Superior temporal gyrus (tissue), 1 donor: ENCODE measurements around the gene ZNF366.

Source experiments
- DNase-seq: peaks from one replicate; pipeline ENCODE4 v3.0.0-alpha.2; 2016; ENCODE audit errors: extremely low spot score

The ZNF366 gene

GRCh38 chr5:72518001-72518683 is 10.9 kb upstream of the ZNF366 start:
- no peak for DNase-seq

GRCh38 chr5:72516916-72517315 is 9.7 kb upstream of the ZNF366 start:
- no peak for DNase-seq

DNA sequence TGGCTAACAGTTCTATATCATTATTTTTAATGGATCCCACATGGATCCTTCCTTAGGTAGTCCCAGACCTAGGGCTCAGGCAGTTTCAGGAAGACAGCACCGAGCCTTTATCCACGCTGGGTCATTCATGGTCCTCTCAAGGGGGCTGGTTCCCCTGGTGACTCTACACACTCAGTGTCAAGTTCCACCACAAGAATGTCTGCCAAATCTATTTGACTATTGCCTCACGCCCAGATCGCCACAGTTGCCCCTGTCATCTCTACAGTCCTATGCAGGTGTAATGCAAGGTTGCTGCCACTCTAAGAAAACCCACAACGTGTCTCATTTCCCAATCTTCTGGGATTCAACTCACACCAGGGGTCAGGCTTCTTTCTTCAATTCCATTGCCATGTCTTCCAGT is 8.0 kb upstream of the ZNF366 start:
- DNase-seq, result no peak

- no peak for DNase-seq
These were observed 5.3 kb upstream of the ZNF366 start for GRCh38 chr5:72512593-72512860.

- no peak for DNase-seq
These were observed 4.8 kb upstream of the ZNF366 start for GRCh38 chr5:72511774-72512592.

DNA sequence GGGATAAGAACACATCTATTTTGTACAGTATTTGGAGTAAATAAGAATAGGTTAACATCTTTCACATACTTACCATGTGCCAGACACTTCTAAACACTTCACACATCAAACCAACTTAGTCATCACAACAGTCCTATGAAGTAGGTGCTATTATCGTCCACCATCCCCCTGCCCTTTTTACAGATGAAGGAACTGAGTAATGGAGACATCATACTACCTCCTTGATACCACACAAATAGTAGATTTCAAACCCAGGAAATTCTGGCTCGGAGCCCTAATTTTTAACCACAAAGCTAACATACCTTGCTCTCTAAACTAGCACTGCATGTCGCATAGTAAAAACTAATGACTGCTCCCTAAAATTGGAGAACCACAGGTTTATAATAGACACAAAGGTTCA is 4.2 kb upstream of the ZNF366 start:
- no peak for DNase-seq

GRCh38 chr5:72510610-72511181 is 3.5 kb upstream of the ZNF366 start:
- DNase-seq, result peak; percentile 85

GRCh38 chr5:72509401-72509800 is 2.2 kb upstream of the ZNF366 start:
- DNase-seq, result peak; percentile 62

- DNase-seq, result no peak
These were observed 1.3 kb upstream of the ZNF366 start for GRCh38 chr5:72508241-72509170.

DNA sequence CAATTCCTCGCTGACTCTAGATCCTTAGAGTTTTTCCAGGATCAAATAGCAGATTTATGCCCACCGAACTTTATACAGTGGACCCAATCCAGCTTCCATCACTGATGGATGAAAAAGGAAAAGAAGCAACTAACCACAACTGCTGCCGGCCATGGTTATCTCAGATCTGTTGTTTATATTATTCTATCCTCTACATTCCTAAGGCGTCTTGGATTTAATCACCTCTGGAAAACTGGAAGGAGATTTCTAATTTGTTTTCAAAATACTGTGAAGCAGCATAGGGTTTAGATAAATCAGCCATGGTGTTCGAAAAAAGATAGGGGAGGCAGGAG is 663 bp upstream of the ZNF366 start:
- DNase-seq, result no peak

DNA sequence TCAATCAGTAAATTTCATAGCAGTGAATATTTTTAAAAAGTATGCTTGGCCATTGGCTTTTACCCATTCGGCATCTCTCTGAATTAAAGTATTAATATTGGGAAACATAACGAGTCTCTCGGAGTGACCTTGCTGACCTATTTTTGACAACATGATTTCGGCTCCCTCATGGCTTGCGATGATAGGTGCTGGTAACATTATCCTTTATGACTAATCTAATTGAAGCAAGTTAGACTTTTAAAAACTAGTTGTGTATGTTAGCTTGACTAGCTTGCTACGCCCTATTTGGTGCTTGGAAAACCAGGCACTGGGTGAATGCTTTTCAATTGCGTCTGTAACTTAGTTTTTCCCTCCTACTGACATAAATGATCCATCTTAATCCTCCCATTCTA is 1.1 kb downstream of the ZNF366 start:
- DNase-seq, result no peak

- no peak for DNase-seq
These were observed 1.6 kb downstream of the ZNF366 start for GRCh38 chr5:72505539-72506157.

DNA sequence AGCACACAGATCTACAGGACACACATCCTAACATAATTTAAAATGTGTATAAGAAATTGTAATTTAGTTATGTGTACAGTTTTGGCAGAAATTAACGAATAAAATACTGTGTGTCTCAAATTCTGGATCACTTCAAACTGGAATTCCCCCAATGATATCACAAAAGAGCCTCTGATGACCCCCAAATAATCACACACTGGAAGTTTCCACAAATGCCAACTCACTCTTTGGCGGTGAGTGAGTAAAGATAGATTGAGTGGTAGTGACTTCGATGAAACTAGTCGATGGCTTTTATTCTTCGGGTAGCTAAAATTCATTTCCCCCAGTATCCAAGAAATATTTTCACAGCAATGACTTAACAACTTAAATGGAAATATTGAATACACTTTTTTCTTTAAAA is 2.2 kb downstream of the ZNF366 start:
- DNase-seq, result no peak

GRCh38 chr5:72503888-72504491 is 3.2 kb downstream of the ZNF366 start:
- DNase-seq, result no peak

DNA sequence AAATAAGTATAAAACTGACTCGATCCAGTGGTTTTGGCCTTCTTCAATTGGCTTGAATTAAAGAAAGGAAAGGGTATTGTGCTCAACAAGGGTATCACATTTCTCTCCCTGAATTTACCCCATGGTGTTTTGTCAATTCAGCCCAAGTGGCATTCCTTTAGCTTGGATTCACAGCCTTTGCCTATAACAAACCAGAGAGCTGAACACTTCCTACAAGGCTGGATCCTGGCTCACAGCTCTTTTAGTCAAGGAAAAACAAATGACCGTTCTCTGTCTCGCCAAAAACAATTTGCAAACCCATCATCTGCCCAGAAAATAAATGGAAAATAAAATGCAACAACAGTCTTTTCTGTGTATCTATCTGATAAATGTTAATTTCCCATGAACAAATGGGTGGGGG is 5.7 kb downstream of the ZNF366 start:
- DNase-seq, result no peak

- DNase-seq, result no peak
These were observed 7.5 kb downstream of the ZNF366 start for GRCh38 chr5:72499730-72500129.

- no peak for DNase-seq
These were observed 8.1 kb downstream of the ZNF366 start for GRCh38 chr5:72499090-72499489.

DNA sequence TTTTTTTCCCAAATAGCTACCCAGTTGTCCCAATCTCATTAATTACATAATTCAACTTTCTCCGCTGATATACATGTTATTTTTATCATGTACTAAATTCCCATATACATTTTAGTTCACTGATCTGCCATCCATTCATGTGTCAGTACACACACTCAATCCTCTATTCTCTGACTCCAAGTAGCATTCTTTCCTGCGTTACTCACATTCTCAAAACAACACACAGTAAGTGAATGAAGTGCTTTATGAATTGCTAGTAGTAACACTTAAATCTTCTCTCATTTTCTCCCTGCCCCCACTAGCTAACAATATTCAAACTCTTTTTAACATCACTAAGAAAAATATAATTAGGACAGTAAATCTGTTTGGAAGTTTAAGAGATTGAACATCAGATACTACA is 8.9 kb downstream of the ZNF366 start:
- DNase-seq, result no peak

DNA sequence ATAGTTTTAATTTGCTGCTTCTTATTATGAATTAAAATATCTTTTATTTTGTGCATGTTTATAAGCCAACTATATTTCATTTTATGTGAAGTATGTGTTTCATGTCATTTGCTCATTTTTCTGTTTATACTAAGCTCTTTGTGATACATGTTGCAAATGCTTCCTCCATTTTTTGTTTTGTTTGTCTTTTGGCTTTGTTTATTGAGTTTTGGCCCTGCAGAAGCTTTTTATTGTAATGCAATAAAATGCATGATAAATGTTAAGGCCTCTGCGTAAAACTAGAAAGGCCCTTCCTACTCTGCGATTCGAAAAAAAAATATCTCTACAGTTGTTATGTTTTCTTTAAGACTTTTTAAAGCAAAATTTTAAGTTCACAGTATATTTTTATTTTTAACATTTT is 9.4 kb downstream of the ZNF366 start:
- no peak for DNase-seq

DNA sequence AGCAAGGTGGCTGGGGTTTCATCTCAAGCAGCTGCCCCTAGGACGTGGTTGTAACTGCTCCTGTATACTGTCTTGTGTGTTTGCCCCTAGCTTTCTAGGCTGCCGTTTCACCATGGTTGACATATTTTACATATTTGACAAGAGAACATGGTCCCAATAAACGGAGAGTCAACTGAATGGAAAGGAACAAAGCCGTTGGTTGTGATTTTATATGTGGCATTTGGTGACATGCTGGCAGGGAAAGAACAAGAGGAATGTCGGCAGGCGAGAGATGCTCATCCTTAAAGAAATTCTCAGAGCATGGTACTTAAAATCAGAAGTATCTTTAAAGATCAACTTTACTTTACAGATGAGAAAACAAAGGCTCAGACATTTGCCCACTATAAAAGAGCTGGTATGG is 11.8 kb downstream of the ZNF366 start:
- DNase-seq, result no peak

- DNase-seq, result no peak
These were observed 12.5 kb downstream of the ZNF366 start for GRCh38 chr5:72494623-72495124.
